ENCODE data around the gene FXYD1. TPM values are rescaled to one million over a fixed set of nuclear protein-coding genes. Genes with fewer than 3 reads are reported as not detected.
"Not testable (repeated sequence)": the region's sequence is repeated elsewhere in the genome, so short reads cannot be mapped to it uniquely, and the experiment has no call there.

FXYD1 gene
- total RNA-seq, 1 donor from 2014 or later: not detected

GRCh38 chr19:35150445-35150844 lies 11.8 kb downstream of the FXYD1 start:
- Mint-ChIP-seq H3K27ac (ENCODE audit: unreplicated experiment) (no peak overlapping the region), H3K27me3 (ENCODE audit: unreplicated experiment) (peaks cover 14% of the 10 kb centered on the region), H3K4me3 (ENCODE audit: unreplicated experiment) (peak overlapping the region; percentile 3), H3K4me1 (ENCODE audit: unreplicated experiment) (peaks cover 17% of the 10 kb centered on the region), H3K36me3 (ENCODE audit: low read depth, unreplicated experiment) (peaks cover 7% of the 10 kb centered on the region), H3K9me3 (ENCODE audit: unreplicated experiment) (no peaks in the 10 kb centered on the region)
- no peak for DNase-seq (ENCODE audit: low spot score)
- no peak for TF ChIP-seq CTCF (IDR thresholded peaks at IDR 0.05; ENCODE audit: unreplicated experiment)

GRCh38 chr19:35151273-35152065 lies 12.8 kb downstream of the FXYD1 start:
- Mint-ChIP-seq H3K27me3 (ENCODE audit: unreplicated experiment) (peaks cover 14% of the 10 kb centered on the region), H3K4me3 (ENCODE audit: unreplicated experiment) (no peak overlapping the region), H3K9me3 (ENCODE audit: unreplicated experiment) (no peaks in the 10 kb centered on the region), H3K27ac (ENCODE audit: unreplicated experiment) (no peak overlapping the region), H3K4me1 (ENCODE audit: unreplicated experiment) (peaks cover 20% of the 10 kb centered on the region), H3K36me3 (ENCODE audit: low read depth, unreplicated experiment) (peaks cover 13% of the 10 kb centered on the region)
- DNase-seq (ENCODE audit: low spot score): no peak
- no peak for TF ChIP-seq CTCF (IDR thresholded peaks at IDR 0.05; ENCODE audit: unreplicated experiment)

GRCh38 chr19:35153129-35153522 lies 14.5 kb downstream of the FXYD1 start:
- Mint-ChIP-seq H3K4me3 (ENCODE audit: unreplicated experiment) (peak overlapping the region; percentile 67), H3K36me3 (ENCODE audit: low read depth, unreplicated experiment) (peaks cover 15% of the 10 kb centered on the region), H3K4me1 (ENCODE audit: unreplicated experiment) (peaks cover 21% of the 10 kb centered on the region), H3K27me3 (ENCODE audit: unreplicated experiment) (peaks cover 14% of the 10 kb centered on the region)
- not testable (repeated sequence) for H3K27ac Mint-ChIP-seq (ENCODE audit: unreplicated experiment); H3K9me3 Mint-ChIP-seq (ENCODE audit: unreplicated experiment); DNase-seq (ENCODE audit: low spot score)

GRCh38 chr19:35153701-35154524 lies 15.3 kb downstream of the FXYD1 start:
- peak; percentile 77 for TF ChIP-seq CTCF (IDR thresholded peaks at IDR 0.05; ENCODE audit: unreplicated experiment)
- no peaks in the 10 kb centered on the region for H3K9me3 Mint-ChIP-seq (ENCODE audit: unreplicated experiment)
- peaks cover 21% of the 10 kb centered on the region for H3K4me1 Mint-ChIP-seq (ENCODE audit: unreplicated experiment)
- peaks cover 14% of the 10 kb centered on the region for H3K27me3 Mint-ChIP-seq (ENCODE audit: unreplicated experiment)
- peak overlapping the region; percentile 93 for H3K4me3 Mint-ChIP-seq (ENCODE audit: unreplicated experiment)
- H3K27ac Mint-ChIP-seq (ENCODE audit: unreplicated experiment): peak overlapping the region; percentile 57
- H3K36me3 Mint-ChIP-seq (ENCODE audit: low read depth, unreplicated experiment): peaks cover 19% of the 10 kb centered on the region
- DNase-seq (ENCODE audit: low spot score): peak; percentile 75

GRCh38 chr19:35154525-35155406 lies 16.1 kb downstream of the FXYD1 start, which contains the start of gene FXYD5:
Gene FXYD5 (plus strand): TSS chr19:35154735. CDS start chr19:35155551, 816 bp downstream.
- TF ChIP-seq CTCF (IDR thresholded peaks at IDR 0.05; ENCODE audit: unreplicated experiment): no peak
- Mint-ChIP-seq H3K36me3 (ENCODE audit: low read depth, unreplicated experiment) (peaks cover 25% of the 10 kb centered on the region), H3K9me3 (ENCODE audit: unreplicated experiment) (no peaks in the 10 kb centered on the region), H3K4me3 (ENCODE audit: unreplicated experiment) (peak within 1 kb of the TSS; percentile 93), H3K27me3 (ENCODE audit: unreplicated experiment) (peaks cover 11% of the 10 kb centered on the region), H3K27ac (ENCODE audit: unreplicated experiment) (peak within 1 kb of the TSS; percentile 74), H3K4me1 (ENCODE audit: unreplicated experiment) (peaks cover 21% of the 10 kb centered on the region)
- DNase-seq (ENCODE audit: low spot score): peak; percentile 53
